ENCODE data around the gene U2AF2. TPM values are rescaled to one million over a fixed set of nuclear protein-coding genes. Genes with fewer than 3 reads are reported as not detected.

U2AF2 gene
- total and polyA plus RNA-seq, 11 donors, result 39.9 to 104 (median 72.7) TPM

DNA sequence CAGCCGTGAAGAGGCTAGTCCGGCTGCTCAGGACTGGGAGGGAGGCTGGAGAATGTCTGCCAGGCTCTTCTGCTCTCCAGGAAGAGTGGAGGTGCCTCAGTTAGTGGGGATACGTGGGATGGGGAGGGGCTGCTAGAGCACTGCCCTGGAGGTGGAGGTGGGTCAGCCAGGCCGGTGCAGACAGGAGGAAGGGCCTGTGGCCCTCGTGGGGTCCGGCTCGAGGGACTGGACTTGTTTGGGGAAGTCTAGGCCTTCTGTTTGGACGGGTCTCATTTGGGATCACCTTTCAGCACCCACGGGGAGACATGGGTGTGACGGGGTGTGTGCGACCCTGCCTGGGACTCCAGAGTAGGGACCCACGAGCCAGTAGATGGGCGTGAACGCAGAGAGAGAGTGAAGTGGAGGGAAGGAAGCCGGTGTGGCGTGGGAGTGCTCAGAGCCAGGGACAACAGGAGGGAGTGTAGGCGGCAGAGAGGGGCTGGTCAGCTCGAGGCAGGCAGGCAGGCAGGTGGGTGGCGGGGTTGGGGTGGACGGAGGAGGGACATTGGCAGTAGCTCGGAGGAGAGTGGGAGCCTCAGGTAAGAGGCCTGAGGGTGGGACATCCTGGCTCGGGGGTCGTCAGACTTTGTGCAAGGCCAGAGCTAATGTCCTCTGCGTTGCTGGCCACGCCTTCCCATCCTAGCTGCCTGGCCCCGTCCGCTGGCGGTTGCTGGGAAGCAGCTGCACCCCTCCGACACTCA, 31.6 kb downstream of the U2AF2 start:
- no peak for TF ChIP-seq POLR2A (IDR thresholded peaks at IDR 0.05)
- TF ChIP-seq, protein P1, sequence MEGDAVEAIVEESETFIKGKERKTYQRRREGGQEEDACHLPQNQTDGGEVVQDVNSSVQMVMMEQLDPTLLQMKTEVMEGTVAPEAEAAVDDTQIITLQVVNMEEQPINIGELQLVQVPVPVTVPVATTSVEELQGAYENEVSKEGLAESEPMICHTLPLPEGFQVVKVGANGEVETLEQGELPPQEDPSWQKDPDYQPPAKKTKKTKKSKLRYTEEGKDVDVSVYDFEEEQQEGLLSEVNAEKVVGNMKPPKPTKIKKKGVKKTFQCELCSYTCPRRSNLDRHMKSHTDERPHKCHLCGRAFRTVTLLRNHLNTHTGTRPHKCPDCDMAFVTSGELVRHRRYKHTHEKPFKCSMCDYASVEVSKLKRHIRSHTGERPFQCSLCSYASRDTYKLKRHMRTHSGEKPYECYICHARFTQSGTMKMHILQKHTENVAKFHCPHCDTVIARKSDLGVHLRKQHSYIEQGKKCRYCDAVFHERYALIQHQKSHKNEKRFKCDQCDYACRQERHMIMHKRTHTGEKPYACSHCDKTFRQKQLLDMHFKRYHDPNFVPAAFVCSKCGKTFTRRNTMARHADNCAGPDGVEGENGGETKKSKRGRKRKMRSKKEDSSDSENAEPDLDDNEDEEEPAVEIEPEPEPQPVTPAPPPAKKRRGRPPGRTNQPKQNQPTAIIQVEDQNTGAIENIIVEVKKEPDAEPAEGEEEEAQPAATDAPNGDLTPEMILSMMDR (IDR thresholded peaks at IDR 0.05), result no peak
- DNase-seq (peak in 3 of 5 donors; percentile 21 to 39 (median 23)), ATAC-seq (no peak)
- 86 to 89% (median 87%) methylated on average over 29 of the region's 29 CpGs for WGBS, 4 donors
- Histone ChIP-seq H3K4me3 (no peak overlapping the region), H3K27me3 (no peaks in the 10 kb centered on the region), H3K9me3 (no peaks in the 10 kb centered on the region), H3K27ac (no peak overlapping the region), H3K36me3 (peaks cover 5 to 95% (median 82%) of the 10 kb centered on the region in 9 donors), H3K4me1 (peaks cover 0 to 25% (median 0%) of the 10 kb centered on the region in 12 donors)
- intact Hi-C loops (cut with DNase I), result no loop called here

GRCh38 chr19:55687281-55688201, 32.7 kb downstream of the U2AF2 start:
- no peaks in the 10 kb centered on the region for H3K27me3 ChIP-seq
- no peak overlapping the region for H3K4me3 ChIP-seq
- H3K4me1 ChIP-seq, result peaks cover 0 to 25% (median 0%) of the 10 kb centered on the region in 12 donors
- peak in 3 of 5 donors; percentile 16 to 29 (median 20) for DNase-seq
- TF ChIP-seq, protein P1 (IDR thresholded peaks at IDR 0.05), result no peak
- TF ChIP-seq POLR2A (IDR thresholded peaks at IDR 0.05), result no peak
- intact Hi-C loops (cut with DNase I), result no loop called here
- whole genome bisulfite sequencing, 4 donors, result 90 to 93% (median 92%) methylated on average over 22 of the region's 22 CpGs
- peaks cover 5 to 95% (median 82%) of the 10 kb centered on the region in 9 donors for H3K36me3 ChIP-seq
- no peaks in the 10 kb centered on the region for H3K9me3 ChIP-seq
- H3K27ac ChIP-seq, result no peak overlapping the region
- ATAC-seq, result no peak

- H3K27me3 ChIP-seq, result no peaks in the 10 kb centered on the region
- peaks cover 5 to 96% (median 82%) of the 10 kb centered on the region in 9 donors for H3K36me3 ChIP-seq
- 63 to 75% (median 69%) methylated on average over 19 to 27 of the region's 27 CpGs for WGBS, 4 donors
- H3K27ac ChIP-seq, result no peak overlapping the region
- DNase-seq (peak in 2 of 5 donors; percentile 21 to 29), ATAC-seq (peak in 1 of 4 donors; percentile 5)
- intact Hi-C loops (cut with DNase I), result no loop called here
- H3K4me3 ChIP-seq, result no peak overlapping the region
- no peaks in the 10 kb centered on the region for H3K9me3 ChIP-seq
- TF ChIP-seq, protein P1 (IDR thresholded peaks at IDR 0.05), result no peak
- no peak for TF ChIP-seq POLR2A (IDR thresholded peaks at IDR 0.05)
- peaks cover 0 to 24% (median 0%) of the 10 kb centered on the region in 12 donors for H3K4me1 ChIP-seq
These were observed 33.8 kb downstream of the U2AF2 start for GRCh38 chr19:55688422-55689218.

Measured in heart left ventricle (tissue), 16 donors.